Type B pancreatic cell (in vitro differentiated cells): Measurements from ENCODE around the gene CD86. TPM values are rescaled to one million over a fixed set of nuclear protein-coding genes. Genes with fewer than 3 reads are reported as not detected.

Experiments
- DNase-seq: peaks from one replicate; pipeline ENCODE4 v3.0.0; 2021; ENCODE audit warnings: mixed read lengths; ENCODE audit not compliant: unreplicated experiment; ENCODE audit errors: extremely low spot score
- H3K27ac Mint-ChIP-seq: 2 replicates; pipeline ENCODE4 v1.8.0; 2021; ENCODE audit warnings: mild to moderate bottlenecking, mixed read lengths
- H3K27me3 Mint-ChIP-seq: 2 replicates; pipeline ENCODE4 v1.8.0; 2021; ENCODE audit warnings: mixed read lengths
- H3K36me3 Mint-ChIP-seq: 2 replicates; pipeline ENCODE4 v1.8.0; 2021; ENCODE audit warnings: mixed read lengths
- H3K4me1 Mint-ChIP-seq: one replicate; pipeline ENCODE4 v1.8.0; 2021; ENCODE audit warnings: mixed read lengths; ENCODE audit not compliant: unreplicated experiment
- H3K4me3 Mint-ChIP-seq: 2 replicates; pipeline ENCODE4 v1.8.0; 2021; ENCODE audit warnings: mild to moderate bottlenecking, mixed read lengths
- H3K9me3 Mint-ChIP-seq: 2 replicates; pipeline ENCODE4 v1.8.0; 2021; ENCODE audit warnings: mixed read lengths
- CTCF ChIP-seq: fragments of 200-600 bp; sonication (generic); conservative IDR thresholded peaks from 2 replicates; pipeline ENCODE4 v1.5.0; 2021; ENCODE audit warnings: antibody characterized with exemption, mild to moderate bottlenecking
- total RNA-seq: library from RNA; stranded (reverse); gene quantifications from 2 replicates; pipeline ENCODE4 v1.2.1, GENCODE V29; 2021; ENCODE audit warnings: low replicate concordance

CD86 gene
- total RNA-seq, 1 donor from 2014 or later: not detected

- no peak overlapping the region for H3K4me3 Mint-ChIP-seq
- H3K27me3 Mint-ChIP-seq: no peaks in the 10 kb centered on the region
- H3K36me3 Mint-ChIP-seq: no peaks in the 10 kb centered on the region
- DNase-seq: no peak
- no peak for TF ChIP-seq CTCF
- no peak overlapping the region for H3K27ac Mint-ChIP-seq
- H3K9me3 Mint-ChIP-seq: no peaks in the 10 kb centered on the region
- no peaks in the 10 kb centered on the region for H3K4me1 Mint-ChIP-seq
Observed at GRCh38 chr3:122078235-122078935, 23.2 kb downstream of the CD86 start.

GRCh38 chr3:122079524-122080206 lies 24.5 kb downstream of the CD86 start:
- Mint-ChIP-seq H3K27ac (no peak overlapping the region), H3K9me3 (no peaks in the 10 kb centered on the region), H3K36me3 (no peaks in the 10 kb centered on the region), H3K4me1 (no peaks in the 10 kb centered on the region), H3K27me3 (no peaks in the 10 kb centered on the region), H3K4me3 (no peak overlapping the region)
- no peak for TF ChIP-seq CTCF
- DNase-seq: no peak

- H3K27me3 Mint-ChIP-seq: no peaks in the 10 kb centered on the region
- no peaks in the 10 kb centered on the region for H3K4me1 Mint-ChIP-seq
- H3K27ac Mint-ChIP-seq: no peak overlapping the region
- no peak overlapping the region for H3K4me3 Mint-ChIP-seq
- H3K9me3 Mint-ChIP-seq: no peaks in the 10 kb centered on the region
- no peaks in the 10 kb centered on the region for H3K36me3 Mint-ChIP-seq
- TF ChIP-seq CTCF: no peak
- no peak for DNase-seq
Observed at GRCh38 chr3:122080207-122080587, 25.0 kb downstream of the CD86 start.

GRCh38 chr3:122081543-122082247 lies 26.5 kb downstream of the CD86 start:
- H3K36me3 Mint-ChIP-seq: no peaks in the 10 kb centered on the region
- TF ChIP-seq CTCF: no peak
- H3K27me3 Mint-ChIP-seq: no peaks in the 10 kb centered on the region
- no peak overlapping the region for H3K4me3 Mint-ChIP-seq
- H3K27ac Mint-ChIP-seq: no peak overlapping the region
- DNase-seq: no peak
- H3K9me3 Mint-ChIP-seq: no peaks in the 10 kb centered on the region
- H3K4me1 Mint-ChIP-seq: no peaks in the 10 kb centered on the region

GRCh38 chr3:122082357-122082756 lies 27.2 kb downstream of the CD86 start:
- no peak for DNase-seq
- no peak overlapping the region for H3K27ac Mint-ChIP-seq
- no peaks in the 10 kb centered on the region for H3K9me3 Mint-ChIP-seq
- no peak for TF ChIP-seq CTCF
- no peaks in the 10 kb centered on the region for H3K4me1 Mint-ChIP-seq
- peaks cover 2% of the 10 kb centered on the region for H3K27me3 Mint-ChIP-seq
- H3K36me3 Mint-ChIP-seq: no peaks in the 10 kb centered on the region
- H3K4me3 Mint-ChIP-seq: no peak overlapping the region
